AG04449 (cell line): ENCODE results near the gene RUNX1.

Source experiments
- CTCF ChIA-PET: fragments of 350-600 bp; formaldehyde crosslinking; extraction: SDS; loops from one replicate; lab custom pipeline; 2021; ENCODE audit warnings: antibody characterized with exemption; lab: Yijun Ruan, JAX
- POLR2A ChIA-PET: fragments of 400-600, 350-600 bp; formaldehyde crosslinking; extraction: SDS; loops from one replicate; lab custom pipeline; 2020; ENCODE audit warnings: antibody characterized with exemption, inconsistent platforms; lab: Yijun Ruan, JAX
- DNase-seq: peaks from one replicate; pipeline ENCODE4 v3.0.0-alpha.2; 2010; ENCODE audit warnings: low read depth, low spot score
- H3K4me3 ChIP-seq: 2 replicates; pipeline ENCODE4 v1.5.1; 2011; ENCODE audit warnings: low read depth, mild to moderate bottlenecking, control low read depth, low read length
- CTCF ChIP-seq: IDR thresholded peaks from one replicate; pipeline ENCODE4 v1.5.1; 2011; ENCODE audit warnings: mild to moderate bottlenecking, moderate library complexity, low read length, control low read depth, inconsistent platforms; ENCODE audit not compliant: insufficient read depth; ENCODE audit errors: missing control alignments

The RUNX1 gene

GRCh38 chr21:35039595-35040289, 9.4 kb downstream of the RUNX1 start:
- POLR2A ChIA-PET: no interaction called here
- no peak for TF ChIP-seq CTCF

GRCh38 chr21:35038772-35039319, 10.3 kb downstream of the RUNX1 start:
- no peak for DNase-seq
- TF ChIP-seq CTCF: no peak
- ChIA-PET CTCF (interaction anchor here (0.9 to 2.4 kb wide), 3 partner anchors 8 to 373 kb away, joined by 3 to 5 read pairs (median 4); no protein-coding TSS in a partner anchor), POLR2A (no interaction called here)
- H3K4me3 ChIP-seq: no peak overlapping the region

More at GRCh38 chr21:35039595-35040289, 9.4 kb downstream of the RUNX1 start:
- no peak overlapping the region for H3K4me3 ChIP-seq
- DNase-seq: no peak
- CTCF ChIA-PET: interaction anchor here (2.4 kb wide), 1 partner anchor 9 kb away, joined by 5 read pairs; no protein-coding TSS in a partner anchor

GRCh38 chr21:35037384-35037765, 11.7 kb downstream of the RUNX1 start:
- no peak for DNase-seq
- no peak overlapping the region for H3K4me3 ChIP-seq
- no peak for TF ChIP-seq CTCF
- CTCF ChIA-PET: no interaction called here
- POLR2A ChIA-PET: no interaction called here

GRCh38 chr21:35036465-35037383, 12.4 kb downstream of the RUNX1 start:
- ChIA-PET POLR2A (no interaction called here), CTCF (interaction anchor here (1.0 kb wide), 1 partner anchor 11 kb away, joined by 3 read pairs; no protein-coding TSS in a partner anchor)
- no peak for DNase-seq
- TF ChIP-seq CTCF: no peak
- H3K4me3 ChIP-seq: no peak overlapping the region

- TF ChIP-seq CTCF: no peak
- ChIA-PET CTCF (interaction anchor here (1.0 kb wide), 1 partner anchor 9 kb away, joined by 3 read pairs; no protein-coding TSS in a partner anchor), POLR2A (no interaction called here)
- DNase-seq: no peak
- no peak overlapping the region for H3K4me3 ChIP-seq
Observed at GRCh38 chr21:35035581-35035980, 13.5 kb downstream of the RUNX1 start.

GRCh38 chr21:35035116-35035515, 14.0 kb downstream of the RUNX1 start:
- CTCF ChIA-PET: no interaction called here
- no peak for DNase-seq
- no peak overlapping the region for H3K4me3 ChIP-seq
- TF ChIP-seq CTCF: no peak
- POLR2A ChIA-PET: no interaction called here
